ENCODE results near the gene MCF2L2.

DNA sequence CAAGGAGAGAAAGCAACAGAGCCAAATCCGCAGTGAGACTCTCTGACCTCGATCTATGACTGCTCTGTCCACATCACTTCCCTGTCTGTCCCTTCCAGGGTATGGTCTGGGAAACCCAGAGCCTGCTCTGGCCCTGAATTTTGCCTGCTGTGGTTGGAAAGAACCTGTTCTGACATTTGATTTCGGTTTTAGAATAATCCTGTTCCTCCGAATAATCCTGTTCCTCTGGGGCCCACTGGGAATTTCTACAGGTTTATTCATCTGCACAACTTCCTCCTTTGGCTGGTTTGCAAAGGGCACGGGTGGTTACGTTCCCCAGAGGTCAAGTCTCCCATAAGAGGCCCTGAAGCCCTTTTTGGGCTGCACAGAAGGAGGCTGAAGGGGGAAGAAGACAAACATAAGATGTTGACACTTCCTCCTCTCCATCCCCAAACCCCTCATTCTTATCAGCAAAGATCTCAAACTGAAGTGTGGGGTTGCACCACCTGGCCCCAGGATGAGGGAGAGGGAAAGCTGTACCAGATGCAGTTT is 276.5 kb downstream of the MCF2L2 start:
- no peak for TF ChIP-seq POLR2A (IDR thresholded peaks at IDR 0.05)
- TF ChIP-seq, protein P1, sequence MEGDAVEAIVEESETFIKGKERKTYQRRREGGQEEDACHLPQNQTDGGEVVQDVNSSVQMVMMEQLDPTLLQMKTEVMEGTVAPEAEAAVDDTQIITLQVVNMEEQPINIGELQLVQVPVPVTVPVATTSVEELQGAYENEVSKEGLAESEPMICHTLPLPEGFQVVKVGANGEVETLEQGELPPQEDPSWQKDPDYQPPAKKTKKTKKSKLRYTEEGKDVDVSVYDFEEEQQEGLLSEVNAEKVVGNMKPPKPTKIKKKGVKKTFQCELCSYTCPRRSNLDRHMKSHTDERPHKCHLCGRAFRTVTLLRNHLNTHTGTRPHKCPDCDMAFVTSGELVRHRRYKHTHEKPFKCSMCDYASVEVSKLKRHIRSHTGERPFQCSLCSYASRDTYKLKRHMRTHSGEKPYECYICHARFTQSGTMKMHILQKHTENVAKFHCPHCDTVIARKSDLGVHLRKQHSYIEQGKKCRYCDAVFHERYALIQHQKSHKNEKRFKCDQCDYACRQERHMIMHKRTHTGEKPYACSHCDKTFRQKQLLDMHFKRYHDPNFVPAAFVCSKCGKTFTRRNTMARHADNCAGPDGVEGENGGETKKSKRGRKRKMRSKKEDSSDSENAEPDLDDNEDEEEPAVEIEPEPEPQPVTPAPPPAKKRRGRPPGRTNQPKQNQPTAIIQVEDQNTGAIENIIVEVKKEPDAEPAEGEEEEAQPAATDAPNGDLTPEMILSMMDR (IDR thresholded peaks at IDR 0.05), result no peak
